Right atrium auricular region (tissue), 2 donors: ENCODE data around the gene RNF144B. TPM values are rescaled to one million over a fixed set of nuclear protein-coding genes. Genes with fewer than 3 reads are reported as not detected.

Source experiments
- DNase-seq: peaks from one replicate; pipeline ENCODE4 v3.0.0-alpha.2; 2019; ENCODE audit warnings: low spot score
- H3K27ac ChIP-seq, 2 donors: fragments of 200-600 bp; sonication (generic); 1 replicate in 1 of 2; 2 replicates in 1 of 2; pipeline ENCODE4 v1.5.1; 2016 to 2019
- H3K27me3 ChIP-seq, 2 donors: fragments of 200-600 bp; sonication (generic); one replicate each; pipeline versions ENCODE4 v1.5.1 to v1.6.0; 2017 to 2019
- H3K36me3 ChIP-seq: fragments of 200-600 bp; sonication (generic); one replicate; pipeline ENCODE4 v1.5.1; 2016
- H3K4me1 ChIP-seq, 2 donors: fragments of 200-600 bp; sonication (generic); one replicate each; pipeline versions ENCODE4 v1.5.1 to v1.6.0; 2017 to 2019
- H3K4me3 ChIP-seq, 2 donors: fragments of 200-600 bp; sonication (generic); 1 replicate in 1 of 2; 2 replicates in 1 of 2; pipeline ENCODE4 v1.5.1; 2017 to 2019; ENCODE audit warnings: mild to moderate bottlenecking in 1 of 2, moderate library complexity in 1 of 2
- H3K9me3 ChIP-seq, 2 donors: fragments of 200-600 bp; sonication (generic); one replicate each; pipeline ENCODE4 v1.5.1; 2019
- CTCF ChIP-seq, 2 donors: fragments of 200-600 bp; sonication (generic); IDR thresholded peaks; one replicate each; pipeline ENCODE4 v1.5.1; 2019; ENCODE audit warnings: antibody characterized with exemption in 2 of 2
- total RNA-seq, 2 donors: library from RNA; depleted of rRNA; stranded (reverse); fragments of >200 nt; gene quantifications; one replicate each; pipeline ENCODE4 v1.1.0, GENCODE V29; 2016

The RNF144B gene
- total RNA-seq, 2 donors from 2014 or later, result 8.1 to 14.2 TPM

- Histone ChIP-seq H3K4me1 (no peaks in the 10 kb centered on the region), H3K27ac (no peak overlapping the region), H3K36me3 (no peaks in the 10 kb centered on the region), H3K4me3 (no peak overlapping the region), H3K27me3 (no peaks in the 10 kb centered on the region), H3K9me3 (no peaks in the 10 kb centered on the region)
- no peak for TF ChIP-seq CTCF (IDR thresholded peaks at IDR 0.05)
- no peak for DNase-seq
Observed at GRCh38 chr6:18511211-18511610, 124.1 kb downstream of the RNF144B start.

DNA sequence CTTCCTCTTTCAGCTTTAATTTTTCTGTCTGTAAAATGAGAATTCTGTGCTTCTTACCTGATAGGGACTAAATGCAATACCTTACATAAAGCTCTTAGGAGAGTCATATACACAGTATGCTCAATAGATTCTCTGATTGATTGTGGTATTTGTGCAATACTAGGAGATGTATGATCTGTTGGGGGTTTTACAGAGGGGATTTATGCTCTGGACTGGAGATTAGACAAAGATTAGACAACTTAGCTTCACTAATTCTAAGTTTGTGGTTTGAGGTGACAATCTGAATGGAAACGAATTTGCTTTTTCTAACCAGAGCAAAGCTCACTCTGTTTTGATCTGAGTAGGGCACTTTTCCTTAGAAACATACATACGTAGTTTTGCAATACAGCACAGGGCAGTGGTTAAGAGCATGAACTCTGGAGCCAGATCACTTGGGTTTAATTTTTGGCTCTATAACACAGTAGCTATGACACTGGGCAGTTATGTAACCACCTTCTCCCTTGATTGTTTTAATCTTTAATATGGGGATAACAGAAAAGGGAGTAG, 126.2 kb downstream of the RNF144B start:
- Histone ChIP-seq H3K4me1 (no peaks in the 10 kb centered on the region), H3K9me3 (no peaks in the 10 kb centered on the region), H3K4me3 (no peak overlapping the region), H3K36me3 (no peaks in the 10 kb centered on the region), H3K27ac (no peak overlapping the region), H3K27me3 (no peaks in the 10 kb centered on the region)
- TF ChIP-seq CTCF (IDR thresholded peaks at IDR 0.05), result no peak
- no peak for DNase-seq

DNA sequence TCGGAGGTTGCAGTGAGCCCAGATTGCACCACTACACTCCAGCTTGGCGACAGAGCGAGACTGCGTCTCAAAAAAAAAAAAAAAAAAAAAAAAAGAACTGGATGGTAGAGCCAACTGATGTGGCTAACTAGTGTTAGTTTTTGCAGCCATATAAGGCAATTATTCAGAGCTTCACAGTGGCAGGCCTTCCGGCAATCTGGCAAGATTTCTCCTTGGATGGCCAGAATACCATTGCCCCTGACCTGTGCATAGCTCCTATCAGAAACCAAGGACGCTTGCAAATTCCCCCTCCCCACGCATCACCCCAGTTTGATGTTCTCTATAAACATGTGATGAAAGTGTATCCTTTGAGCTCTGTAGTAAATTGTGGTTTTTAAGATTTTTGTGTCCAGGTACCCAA, 127.0 kb downstream of the RNF144B start:
- no peak overlapping the region for H3K27ac ChIP-seq
- DNase-seq, result no peak
- H3K27me3 ChIP-seq, result no peaks in the 10 kb centered on the region
- no peak overlapping the region for H3K4me3 ChIP-seq
- no peaks in the 10 kb centered on the region for H3K9me3 ChIP-seq
- no peaks in the 10 kb centered on the region for H3K4me1 ChIP-seq
- TF ChIP-seq CTCF (IDR thresholded peaks at IDR 0.05), result no peak
- no peaks in the 10 kb centered on the region for H3K36me3 ChIP-seq

- Histone ChIP-seq H3K9me3 (no peaks in the 10 kb centered on the region), H3K36me3 (no peaks in the 10 kb centered on the region), H3K27ac (no peak overlapping the region), H3K4me3 (no peak overlapping the region), H3K4me1 (no peaks in the 10 kb centered on the region), H3K27me3 (no peaks in the 10 kb centered on the region)
- DNase-seq, result no peak
- no peak for TF ChIP-seq CTCF (IDR thresholded peaks at IDR 0.05)
Observed at GRCh38 chr6:18515767-18516166, 128.6 kb downstream of the RNF144B start.

Other genes starting within 250 kb of the RNF144B start
- gene TPMT, start 232.3 kb upstream of the RNF144B start, total RNA-seq, result 10 to 100 TPM in 1 of 2 donors, 1 to 10 TPM in 1; 9.0 to 18.4 TPM
- gene KDM1B, start 231.9 kb upstream of the RNF144B start, total RNA-seq, result 10 to 100 TPM in 1 of 2 donors, 1 to 10 TPM in 1; 8.7 to 15.5 TPM
- 100 to 1,000 TPM in 1 of 2 donors, 10 to 100 TPM in 1; 94.7 to 109 TPM for gene DEK, start 122.8 kb upstream of the RNF144B start, total RNA-seq